Keratinocyte (primary cell): ENCODE results near the gene ZNF121.

Experiments
- CTCF ChIP-seq, 3 experiments: IDR thresholded peaks in 1 of 3; conservative IDR thresholded peaks in 1 of 3; optimal IDR thresholded peaks in 1 of 3; 2 replicates in 2 of 3; 3 replicates in 1 of 3; pipeline versions ENCODE3 to v1.5.1; 2011; ENCODE audit warnings: low read length in 3 of 3, mild to moderate bottlenecking in 3 of 3, moderate library complexity in 2 of 3, control low read depth in 1 of 3, inconsistent platforms in 1 of 3; ENCODE audit not compliant: insufficient read depth in 2 of 3; ENCODE audit errors: extremely low read depth in 1 of 3
- EZH2 ChIP-seq: IDR thresholded peaks from one replicate; pipeline ENCODE4 v1.6.1; 2012; ENCODE audit warnings: inconsistent platforms, mild to moderate bottlenecking, low read length, moderate library complexity

GRCh38 chr19:9523885-9524474 is 60.3 kb downstream of the ZNF121 start:
- no peak for TF ChIP-seq EZH2
- no peak for TF ChIP-seq CTCF (optimal IDR thresholded peaks at IDR 0.05 in 1 of 3, IDR thresholded peaks at IDR 0.05 in 1 of 3, conservative IDR thresholded peaks at IDR 0.05 in 1 of 3; ENCODE audit: extremely low read depth in 1 of 3, insufficient read depth in 2 of 3, low read length in 3 of 3)
